Measurements from ENCODE around the gene ZNF423. TPM values are rescaled to one million over a fixed set of nuclear protein-coding genes. Genes with fewer than 3 reads are reported as not detected.

The ZNF423 gene
- total and polyA plus RNA-seq, 2 experiments from 2014 or later, result 14.9 to 41.8 TPM

DNA sequence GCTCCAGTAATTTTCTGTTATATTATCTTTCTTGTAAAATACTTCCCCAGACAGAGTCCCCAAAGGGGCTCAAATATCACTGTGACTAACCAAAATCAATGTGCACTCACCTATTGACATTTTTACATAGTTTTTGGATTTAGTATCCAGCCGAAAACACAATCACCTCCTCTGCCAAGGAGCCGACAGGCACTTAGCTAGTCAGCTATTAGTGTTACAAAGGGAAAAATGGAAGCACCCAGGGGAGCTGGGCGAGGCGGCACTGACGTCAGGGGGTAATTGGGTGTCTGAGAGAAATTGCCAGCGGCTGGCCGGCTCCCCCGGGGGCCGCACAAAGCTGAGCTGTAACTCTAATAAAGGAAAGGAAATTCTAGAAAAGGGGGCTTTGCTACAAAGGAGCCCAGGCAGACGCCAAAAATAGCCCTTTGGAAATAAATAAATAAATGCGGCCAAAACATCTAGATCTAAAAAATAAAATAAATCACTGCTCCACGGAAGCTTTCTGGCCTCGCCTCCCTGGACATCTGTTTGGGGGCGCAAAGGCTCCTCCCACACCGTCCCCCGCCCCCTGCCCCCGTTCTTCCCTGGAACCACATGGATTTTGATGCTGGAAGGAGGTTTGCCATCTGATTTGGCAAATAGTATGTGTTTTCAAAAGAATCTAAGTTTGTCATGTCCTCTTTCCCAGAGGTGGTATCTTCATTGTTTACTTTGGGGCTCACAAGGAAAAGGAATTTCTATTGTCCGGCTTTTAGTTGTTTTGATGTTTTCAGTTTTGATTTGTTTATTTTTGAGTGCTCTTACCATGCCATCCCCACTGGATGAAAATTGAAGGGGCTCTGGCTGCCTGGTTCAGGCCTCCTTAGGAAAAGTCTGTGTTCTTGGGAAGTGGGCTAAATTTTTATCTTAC, 156.7 kb downstream of the ZNF423 start (continued):
- TF ChIP-seq ZNF462 (CRISPR knock-in tag; IDR thresholded peaks at IDR 0.05) (no peak), EZH2phosphoT487 (IDR thresholded peaks at IDR 0.05; ENCODE audit: unreplicated experiment) (no peak), EZH2 (IDR thresholded peaks at IDR 0.05; ENCODE audit: low read depth, unreplicated experiment) (no peak), JUNB (IDR thresholded peaks at IDR 0.05; ENCODE audit: unreplicated experiment) (no peak)

GRCh38 chr16:49698453-49698815, 157.5 kb downstream of the ZNF423 start:
- Histone ChIP-seq H3K4me2 (peak overlapping the region; percentile 60), H3K4me1 (ENCODE audit: insufficient read depth) (peaks cover 89% of the 10 kb centered on the region), H3K9me2 (ENCODE audit: insufficient read depth) (no peaks in the 10 kb centered on the region), H3F3A (replicated peaks; ENCODE audit: low read depth) (peaks cover 44% of the 10 kb centered on the region), H3K36me3 (ENCODE audit: insufficient read depth) (no peaks in the 10 kb centered on the region), H2AFZ (no peak overlapping the region), H3K79me2 (replicated peaks; ENCODE audit: insufficient read depth) (0 out of 2 replicates have a peak, but pooled peaks cover 8% of the 10 kb centered on the region), H3K27me3 (ENCODE audit: insufficient read depth) (no peaks in the 10 kb centered on the region), H3K27ac (ENCODE audit: low read depth) (peak overlapping the region; percentile 96), H4K20me1 (replicated peaks; ENCODE audit: insufficient read depth) (no peaks in the 10 kb centered on the region), H3K4me3 (peak overlapping the region; percentile 24; the same call in 1 of the 2 replicates)
- DNase-seq (ENCODE audit: low spot score), result peak; percentile 64
- Mint-ChIP-seq H3K4me3 (peak overlapping the region; percentile 27; the same call in 1 of the 3 replicates), H3K27me3 (ENCODE audit: insufficient read depth, low read depth, poor library complexity) (peaks cover 24% of the 10 kb centered on the region), H3K27ac (peak overlapping the region; percentile 90), H3K36me3 (ENCODE audit: low read depth) (0 out of 3 replicates have a peak, but pooled peaks cover 3% of the 10 kb centered on the region), H3K9me3 (no peaks in the 10 kb centered on the region), H3K4me1 (peaks cover 86% of the 10 kb centered on the region)
- ATAC-seq, result no peak
- TF ChIP-seq ZNF462 (CRISPR knock-in tag; IDR thresholded peaks at IDR 0.05) (no peak), ETS1 (IDR thresholded peaks at IDR 0.05) (no peak), CREB1 (CRISPR knock-in tag; IDR thresholded peaks at IDR 0.05; ENCODE audit: low read depth) (no peak), POLR2AphosphoS5 (IDR thresholded peaks at IDR 0.05; ENCODE audit: low read depth) (no peak), EZH2phosphoT487 (IDR thresholded peaks at IDR 0.05; ENCODE audit: unreplicated experiment) (no peak)
